Keratinocyte (primary cell): ENCODE data around the gene PJA1. TPM values are rescaled to one million over a fixed set of nuclear protein-coding genes. Genes with fewer than 3 reads are reported as not detected.

Experiments
- DNase-seq: peaks from one replicate; pipeline ENCODE4 v3.0.0-alpha.2; 2011; ENCODE audit warnings: low read depth, missing footprints, low spot score
- FAIRE-seq: peaks from 2 replicates; lab custom pipeline; 2011; peaks lifted over from hg19 to GRCh38; lab: Jason Lieb, UNC
- H2AFZ ChIP-seq: 2 replicates; pipeline ENCODE4 v1.6.0; 2012; ENCODE audit warnings: low read length, control low read depth, inconsistent platforms; ENCODE audit not compliant: control insufficient read depth
- H3K27ac ChIP-seq: 2 replicates; pipeline ENCODE4 v1.5.1; 2011; ENCODE audit warnings: low read length; ENCODE audit not compliant: control insufficient read depth, insufficient read depth
- H3K27me3 ChIP-seq: 3 replicates; pipeline ENCODE4 v1.6.0; 2011; ENCODE audit warnings: low read length; ENCODE audit not compliant: control insufficient read depth, insufficient read depth; ENCODE audit errors: extremely low read depth
- H3K36me3 ChIP-seq, 2 experiments: 2 replicates in 1 of 2; 3 replicates in 1 of 2; pipeline ENCODE4 v1.5.1; 2011; ENCODE audit warnings: low read length in 2 of 2, mild to moderate bottlenecking in 1 of 2; ENCODE audit not compliant: control insufficient read depth in 2 of 2, insufficient read depth in 2 of 2; ENCODE audit errors: extremely low read depth in 1 of 2
- H3K4me1 ChIP-seq: 3 replicates; pipeline ENCODE4 v1.5.1; 2011; ENCODE audit warnings: low read length; ENCODE audit not compliant: control insufficient read depth, insufficient read depth; ENCODE audit errors: extremely low read depth
- H3K4me2 ChIP-seq: 3 replicates; pipeline ENCODE4 v1.6.0; 2011; ENCODE audit warnings: low read depth, low read length; ENCODE audit not compliant: control insufficient read depth, insufficient read depth; ENCODE audit errors: extremely low read depth
- H3K4me3 ChIP-seq, 3 experiments: fragments of 200-600 bp in 1 of 3; sonication (generic) in 1 of 3; 2 replicates in 2 of 3; 3 replicates in 1 of 3; pipeline ENCODE4 v1.5.1; 2011 to 2016; ENCODE audit warnings: low read length in 3 of 3, mild to moderate bottlenecking in 3 of 3, control low read depth in 2 of 3, inconsistent platforms in 1 of 3, low read depth in 1 of 3, mixed read lengths in 1 of 3, mixed run types in 1 of 3, moderate library complexity in 1 of 3; ENCODE audit not compliant: control insufficient read depth in 2 of 3, insufficient read depth in 2 of 3; ENCODE audit errors: extremely low read depth in 1 of 3
- H3K79me2 ChIP-seq: 2 replicates; pipeline ENCODE4 v1.6.0; 2012; ENCODE audit warnings: low read length; ENCODE audit not compliant: control insufficient read depth, insufficient read depth
- H3K9ac ChIP-seq: 3 replicates; pipeline ENCODE4 v1.6.0; 2011; ENCODE audit warnings: low read length; ENCODE audit not compliant: control insufficient read depth, insufficient read depth; ENCODE audit errors: extremely low read depth
- H3K9me1 ChIP-seq: 3 replicates; pipeline ENCODE4 v1.6.0; 2011; ENCODE audit warnings: low read length; ENCODE audit not compliant: control insufficient read depth, insufficient read depth; ENCODE audit errors: extremely low read depth
- H3K9me3 ChIP-seq: 2 replicates; pipeline ENCODE4 v1.5.1; 2012; ENCODE audit warnings: low read depth, low read length; ENCODE audit not compliant: control insufficient read depth
- H4K20me1 ChIP-seq: 3 replicates; pipeline ENCODE4 v1.6.0; 2011; ENCODE audit warnings: low read length; ENCODE audit not compliant: control insufficient read depth, insufficient read depth; ENCODE audit errors: extremely low read depth
- EZH2 ChIP-seq: IDR thresholded peaks from one replicate; pipeline ENCODE4 v1.6.1; 2012; ENCODE audit warnings: inconsistent platforms, mild to moderate bottlenecking, low read length, moderate library complexity
- dilution Hi-C: fragments of 300-500 bp; cut with MboI; formaldehyde crosslinking; loops from one replicate; pipeline ENCODE4 v1.7.0; 2020; ENCODE audit warnings: low sequenced_read_pairs; ENCODE audit not compliant: extremely low pct_ligation_motif_present
- polyA plus RNA-seq, 5 experiments: library from polyadenylated mRNA; depleted of rRNA in 3 of 5; stranded (reverse) in 3 of 5; stranded (forward) in 1 of 5; unstranded in 1 of 5; fragments of >200 nt; gene quantifications; 1 replicate in 1 of 5; 2 replicates in 3 of 5; 3 replicates in 1 of 5; pipeline versions ENCODE4 v1.2.1 to v1.2.3, GENCODE V29; 2011 to 2012; ENCODE audit warnings: missing spikeins in 2 of 5, low read depth in 1 of 5, low replicate concordance in 1 of 5
- TF ChIP-seq, protein P1 (sequence below), 3 experiments: IDR thresholded peaks in 1 of 3; conservative IDR thresholded peaks in 1 of 3; optimal IDR thresholded peaks in 1 of 3; 2 replicates in 2 of 3; 3 replicates in 1 of 3; pipeline versions ENCODE3 to v1.5.1; 2011; ENCODE audit warnings: low read length in 3 of 3, mild to moderate bottlenecking in 3 of 3, moderate library complexity in 2 of 3, control low read depth in 1 of 3, inconsistent platforms in 1 of 3; ENCODE audit not compliant: insufficient read depth in 2 of 3; ENCODE audit errors: extremely low read depth in 1 of 3

Gene PJA1
- polyA plus RNA-seq, 1 donor (not counting 4 experiments of a cell fraction or from before 2014, with no cell fraction given): 19.2 TPM

DNA sequence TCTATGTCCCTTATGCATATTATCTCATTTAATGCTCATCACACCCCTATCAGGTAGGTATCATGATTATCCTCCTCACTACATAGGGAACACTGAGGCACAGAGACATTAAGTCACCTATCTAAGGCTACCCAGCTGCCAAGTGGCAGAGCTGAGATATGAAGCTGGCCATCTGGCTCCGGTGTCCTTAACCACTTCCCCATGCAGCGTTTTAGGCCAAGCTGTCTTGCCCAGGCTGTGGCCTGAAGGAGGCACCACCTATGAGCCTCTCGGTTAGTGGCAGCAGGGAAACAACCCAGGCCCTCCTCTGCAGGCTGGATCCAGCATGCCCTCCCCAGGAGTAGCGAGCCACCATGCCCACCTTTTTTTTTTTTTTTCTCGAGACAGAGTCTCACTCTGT lies 16.3 kb downstream of the PJA1 start:
- Histone ChIP-seq H3K4me2 (no peak overlapping the region), H2AFZ (no peak overlapping the region), H3K9ac (no peak overlapping the region), H3K36me3 (no peaks in the 10 kb centered on the region), H3K9me1 (no peaks in the 10 kb centered on the region), H3K4me1 (peaks cover 16% of the 10 kb centered on the region), H4K20me1 (no peaks in the 10 kb centered on the region), H3K4me3 (no peak overlapping the region), H3K9me3 (no peaks in the 10 kb centered on the region), H3K79me2 (no peaks in the 10 kb centered on the region), H3K27ac (no peak overlapping the region), H3K27me3 (no peaks in the 10 kb centered on the region)
- no peak for FAIRE-seq
- TF ChIP-seq, protein P1, sequence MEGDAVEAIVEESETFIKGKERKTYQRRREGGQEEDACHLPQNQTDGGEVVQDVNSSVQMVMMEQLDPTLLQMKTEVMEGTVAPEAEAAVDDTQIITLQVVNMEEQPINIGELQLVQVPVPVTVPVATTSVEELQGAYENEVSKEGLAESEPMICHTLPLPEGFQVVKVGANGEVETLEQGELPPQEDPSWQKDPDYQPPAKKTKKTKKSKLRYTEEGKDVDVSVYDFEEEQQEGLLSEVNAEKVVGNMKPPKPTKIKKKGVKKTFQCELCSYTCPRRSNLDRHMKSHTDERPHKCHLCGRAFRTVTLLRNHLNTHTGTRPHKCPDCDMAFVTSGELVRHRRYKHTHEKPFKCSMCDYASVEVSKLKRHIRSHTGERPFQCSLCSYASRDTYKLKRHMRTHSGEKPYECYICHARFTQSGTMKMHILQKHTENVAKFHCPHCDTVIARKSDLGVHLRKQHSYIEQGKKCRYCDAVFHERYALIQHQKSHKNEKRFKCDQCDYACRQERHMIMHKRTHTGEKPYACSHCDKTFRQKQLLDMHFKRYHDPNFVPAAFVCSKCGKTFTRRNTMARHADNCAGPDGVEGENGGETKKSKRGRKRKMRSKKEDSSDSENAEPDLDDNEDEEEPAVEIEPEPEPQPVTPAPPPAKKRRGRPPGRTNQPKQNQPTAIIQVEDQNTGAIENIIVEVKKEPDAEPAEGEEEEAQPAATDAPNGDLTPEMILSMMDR (optimal IDR thresholded peaks at IDR 0.05 in 1 of 3, IDR thresholded peaks at IDR 0.05 in 1 of 3, conservative IDR thresholded peaks at IDR 0.05 in 1 of 3; ENCODE audit: extremely low read depth in 1 of 3, insufficient read depth in 2 of 3, low read length in 3 of 3): no peak
- no peak for TF ChIP-seq EZH2
- no peak for DNase-seq
- dilution Hi-C loops: no loop called here

DNA sequence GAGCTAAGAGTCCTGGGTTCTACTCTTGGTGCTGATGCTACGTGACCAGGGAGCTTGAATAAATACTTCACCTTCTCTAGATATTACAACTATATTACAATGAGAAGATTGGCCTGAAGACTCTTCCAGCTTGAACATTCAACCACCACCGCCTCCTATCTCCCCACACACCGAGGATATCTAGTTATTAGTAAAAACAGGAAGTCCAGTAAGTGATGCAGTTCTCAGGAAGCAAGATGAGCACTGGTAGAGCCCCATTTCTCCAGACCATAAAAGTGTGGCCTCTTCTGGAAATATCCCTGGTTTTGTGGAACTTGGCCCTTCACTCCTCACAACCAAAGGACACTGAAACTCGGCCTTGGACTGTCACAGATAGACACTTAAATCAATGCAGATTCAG lies 18.5 kb downstream of the PJA1 start:
- TF ChIP-seq, protein P1 (optimal IDR thresholded peaks at IDR 0.05 in 1 of 3, IDR thresholded peaks at IDR 0.05 in 1 of 3, conservative IDR thresholded peaks at IDR 0.05 in 1 of 3; ENCODE audit: extremely low read depth in 1 of 3, insufficient read depth in 2 of 3, low read length in 3 of 3): no peak
- no peak for TF ChIP-seq EZH2
- DNase-seq (no peak), FAIRE-seq (no peak)
- dilution Hi-C loops: no loop called here
- Histone ChIP-seq H3K27me3 (no peaks in the 10 kb centered on the region), H3K9me1 (no peaks in the 10 kb centered on the region), H4K20me1 (no peaks in the 10 kb centered on the region), H3K79me2 (no peaks in the 10 kb centered on the region), H3K4me2 (no peak overlapping the region), H3K4me1 (peaks cover 16% of the 10 kb centered on the region), H3K4me3 (no peak overlapping the region), H3K9ac (no peak overlapping the region), H3K9me3 (no peaks in the 10 kb centered on the region), H3K36me3 (no peaks in the 10 kb centered on the region), H2AFZ (no peak overlapping the region), H3K27ac (no peak overlapping the region)
